ENCODE data around the gene MYOM1. TPM values are rescaled to one million over a fixed set of nuclear protein-coding genes. Genes with fewer than 3 reads are reported as not detected.
A peak's percentile ranks its signal among the peaks of the same experiment; 100 is the strongest.

Gene MYOM1
- total RNA-seq, 1 experiment from 2014 or later: 0.07 TPM

- 0 out of 2 replicates have a peak, but pooled peaks cover under 1% of the 10 kb centered on the region for H3K4me1 ChIP-seq (ENCODE audit: insufficient read depth, low read length)
- ChIA-PET CTCF (no interaction called here), POLR2A (ENCODE audit: unreplicated experiment) (interaction anchor here (0.6 kb wide), 1 partner anchor 113 kb away, joined by 5 read pairs; no protein-coding TSS in a partner anchor)
- H3K79me2 ChIP-seq (ENCODE audit: low read length): no peaks in the 10 kb centered on the region
- intact Hi-C loops (cut with micrococcal nuclease): no loop called here
- H3K9me3 ChIP-seq (ENCODE audit: low read length): no peaks in the 10 kb centered on the region
- DNase-seq (peak; percentile 21), ATAC-seq (no peak)
- TF ChIP-seq CTCF (conservative IDR thresholded peaks at IDR 0.05; ENCODE audit: low read depth, low read length) (no peak), EZH2phosphoT487 (IDR thresholded peaks at IDR 0.05; ENCODE audit: borderline replicate concordance, low read length) (no peak), EZH2 (IDR thresholded peaks at IDR 0.05; ENCODE audit: low read length, unreplicated experiment) (no peak)
- H4K20me1 ChIP-seq (ENCODE audit: low read length): no peaks in the 10 kb centered on the region
- no TSS peak for BruUV-seq (replicated peaks)
- H3K4me3 ChIP-seq (ENCODE audit: low read length): no peak overlapping the region
- H3K4me2 ChIP-seq (ENCODE audit: low read length): no peak overlapping the region
- no peaks in the 10 kb centered on the region for H3F3A ChIP-seq (ENCODE audit: low read length, unreplicated experiment)
- no peaks in the 10 kb centered on the region for H3K9me2 ChIP-seq (replicated peaks; ENCODE audit: low read length)
- no peak overlapping the region for H3K9ac ChIP-seq (ENCODE audit: low read length)
- no peaks in the 10 kb centered on the region for H3K27me3 ChIP-seq (ENCODE audit: low read length)
- H2AFZ ChIP-seq (ENCODE audit: low read length): no peak overlapping the region
- H3K27ac ChIP-seq (ENCODE audit: low read length): no peak overlapping the region
- no peaks in the 10 kb centered on the region for H3K36me3 ChIP-seq (ENCODE audit: low read depth, low read length)
These were observed 10.9 kb upstream of the MYOM1 start for GRCh38 chr18:3230401-3231334.

- ChIA-PET POLR2A (ENCODE audit: unreplicated experiment) (no interaction called here), CTCF (no interaction called here)
- no peaks in the 10 kb centered on the region for H3F3A ChIP-seq (ENCODE audit: low read length, unreplicated experiment)
- no peaks in the 10 kb centered on the region for H3K27me3 ChIP-seq (ENCODE audit: low read length)
- no peak overlapping the region for H3K27ac ChIP-seq (ENCODE audit: low read length)
- no peaks in the 10 kb centered on the region for H4K20me1 ChIP-seq (ENCODE audit: low read length)
- TF ChIP-seq EZH2phosphoT487 (IDR thresholded peaks at IDR 0.05; ENCODE audit: borderline replicate concordance, low read length) (no peak), CTCF (conservative IDR thresholded peaks at IDR 0.05; ENCODE audit: low read depth, low read length) (no peak), EZH2 (IDR thresholded peaks at IDR 0.05; ENCODE audit: low read length, unreplicated experiment) (no peak)
- H3K4me3 ChIP-seq (ENCODE audit: low read length): no peak overlapping the region
- no peak overlapping the region for H3K9ac ChIP-seq (ENCODE audit: low read length)
- intact Hi-C loops (cut with micrococcal nuclease): no loop called here
- DNase-seq (no peak), ATAC-seq (no peak)
- no peaks in the 10 kb centered on the region for H3K9me3 ChIP-seq (ENCODE audit: low read length)
- BruUV-seq (replicated peaks): no TSS peak
- H3K79me2 ChIP-seq (ENCODE audit: low read length): no peaks in the 10 kb centered on the region
- no peaks in the 10 kb centered on the region for H3K36me3 ChIP-seq (ENCODE audit: low read depth, low read length)
- H3K9me2 ChIP-seq (replicated peaks; ENCODE audit: low read length): no peaks in the 10 kb centered on the region
- H2AFZ ChIP-seq (ENCODE audit: low read length): no peak overlapping the region
- H3K4me1 ChIP-seq (ENCODE audit: insufficient read depth, low read length): no peaks in the 10 kb centered on the region
- no peak overlapping the region for H3K4me2 ChIP-seq (ENCODE audit: low read length)
These were observed 6.3 kb upstream of the MYOM1 start for GRCh38 chr18:3226048-3226447.

GRCh38 chr18:3225588-3225987 is 5.8 kb upstream of the MYOM1 start:
- Histone ChIP-seq H2AFZ (ENCODE audit: low read length) (no peak overlapping the region), H4K20me1 (ENCODE audit: low read length) (no peaks in the 10 kb centered on the region), H3K36me3 (ENCODE audit: low read depth, low read length) (no peaks in the 10 kb centered on the region), H3F3A (ENCODE audit: low read length, unreplicated experiment) (no peaks in the 10 kb centered on the region), H3K27ac (ENCODE audit: low read length) (no peak overlapping the region), H3K27me3 (ENCODE audit: low read length) (no peaks in the 10 kb centered on the region), H3K4me1 (ENCODE audit: insufficient read depth, low read length) (no peaks in the 10 kb centered on the region), H3K9ac (ENCODE audit: low read length) (no peak overlapping the region), H3K4me2 (ENCODE audit: low read length) (no peak overlapping the region), H3K4me3 (ENCODE audit: low read length) (no peak overlapping the region), H3K79me2 (ENCODE audit: low read length) (no peaks in the 10 kb centered on the region), H3K9me3 (ENCODE audit: low read length) (no peaks in the 10 kb centered on the region), H3K9me2 (replicated peaks; ENCODE audit: low read length) (no peaks in the 10 kb centered on the region)
- ChIA-PET CTCF (no interaction called here), POLR2A (ENCODE audit: unreplicated experiment) (no interaction called here)
- TF ChIP-seq EZH2 (IDR thresholded peaks at IDR 0.05; ENCODE audit: low read length, unreplicated experiment): no peak
- no peak for TF ChIP-seq EZH2phosphoT487 (IDR thresholded peaks at IDR 0.05; ENCODE audit: borderline replicate concordance, low read length)
- no peak for TF ChIP-seq CTCF (conservative IDR thresholded peaks at IDR 0.05; ENCODE audit: low read depth, low read length)
- intact Hi-C loops (cut with micrococcal nuclease): no loop called here
- no peak for DNase-seq
- no peak for ATAC-seq
- BruUV-seq (replicated peaks): no TSS peak
